ENCODE results near the gene FAM229B.

DNA sequence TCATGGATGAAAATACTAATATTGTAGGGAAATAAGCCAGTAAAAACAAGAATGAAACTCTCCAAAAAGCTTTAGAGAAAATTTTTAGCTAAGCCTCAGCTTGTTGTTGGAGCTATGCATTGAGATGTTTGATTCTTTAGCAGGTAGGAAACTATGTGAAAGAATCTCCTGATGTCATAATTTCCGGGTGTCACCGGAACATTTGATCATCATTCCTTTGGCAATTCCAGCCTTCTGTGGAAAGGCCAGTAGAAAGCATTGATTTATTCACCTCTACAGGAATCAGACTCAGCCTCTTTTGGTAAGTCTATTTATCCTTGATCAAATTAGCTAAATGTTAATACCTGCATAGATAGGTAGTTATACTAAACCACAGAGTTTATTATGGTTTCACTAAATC, 9.5 kb downstream of the FAM229B start:
- TF ChIP-seq, protein P1, sequence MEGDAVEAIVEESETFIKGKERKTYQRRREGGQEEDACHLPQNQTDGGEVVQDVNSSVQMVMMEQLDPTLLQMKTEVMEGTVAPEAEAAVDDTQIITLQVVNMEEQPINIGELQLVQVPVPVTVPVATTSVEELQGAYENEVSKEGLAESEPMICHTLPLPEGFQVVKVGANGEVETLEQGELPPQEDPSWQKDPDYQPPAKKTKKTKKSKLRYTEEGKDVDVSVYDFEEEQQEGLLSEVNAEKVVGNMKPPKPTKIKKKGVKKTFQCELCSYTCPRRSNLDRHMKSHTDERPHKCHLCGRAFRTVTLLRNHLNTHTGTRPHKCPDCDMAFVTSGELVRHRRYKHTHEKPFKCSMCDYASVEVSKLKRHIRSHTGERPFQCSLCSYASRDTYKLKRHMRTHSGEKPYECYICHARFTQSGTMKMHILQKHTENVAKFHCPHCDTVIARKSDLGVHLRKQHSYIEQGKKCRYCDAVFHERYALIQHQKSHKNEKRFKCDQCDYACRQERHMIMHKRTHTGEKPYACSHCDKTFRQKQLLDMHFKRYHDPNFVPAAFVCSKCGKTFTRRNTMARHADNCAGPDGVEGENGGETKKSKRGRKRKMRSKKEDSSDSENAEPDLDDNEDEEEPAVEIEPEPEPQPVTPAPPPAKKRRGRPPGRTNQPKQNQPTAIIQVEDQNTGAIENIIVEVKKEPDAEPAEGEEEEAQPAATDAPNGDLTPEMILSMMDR (IDR thresholded peaks at IDR 0.05) = no peak
- TF ChIP-seq EZH2 (IDR thresholded peaks at IDR 0.05) (no peak), EZH2phosphoT487 (IDR thresholded peaks at IDR 0.05) (no peak)

Measured in neural progenitor cell (in vitro differentiated cells).